NCI-H1105 treated with DMSO at 0.1 percent for 48 hours (cell line): ENCODE results near the gene SMOC1.
"Not testable (repeated sequence)": the region's sequence is repeated elsewhere in the genome, so short reads cannot be mapped to it uniquely, and the experiment has no call there.

Experiments
- DNase-seq: peaks from one replicate; lab custom pipeline; 2025; lab: John Stamatoyannopoulos, UW

The SMOC1 gene

DNA sequence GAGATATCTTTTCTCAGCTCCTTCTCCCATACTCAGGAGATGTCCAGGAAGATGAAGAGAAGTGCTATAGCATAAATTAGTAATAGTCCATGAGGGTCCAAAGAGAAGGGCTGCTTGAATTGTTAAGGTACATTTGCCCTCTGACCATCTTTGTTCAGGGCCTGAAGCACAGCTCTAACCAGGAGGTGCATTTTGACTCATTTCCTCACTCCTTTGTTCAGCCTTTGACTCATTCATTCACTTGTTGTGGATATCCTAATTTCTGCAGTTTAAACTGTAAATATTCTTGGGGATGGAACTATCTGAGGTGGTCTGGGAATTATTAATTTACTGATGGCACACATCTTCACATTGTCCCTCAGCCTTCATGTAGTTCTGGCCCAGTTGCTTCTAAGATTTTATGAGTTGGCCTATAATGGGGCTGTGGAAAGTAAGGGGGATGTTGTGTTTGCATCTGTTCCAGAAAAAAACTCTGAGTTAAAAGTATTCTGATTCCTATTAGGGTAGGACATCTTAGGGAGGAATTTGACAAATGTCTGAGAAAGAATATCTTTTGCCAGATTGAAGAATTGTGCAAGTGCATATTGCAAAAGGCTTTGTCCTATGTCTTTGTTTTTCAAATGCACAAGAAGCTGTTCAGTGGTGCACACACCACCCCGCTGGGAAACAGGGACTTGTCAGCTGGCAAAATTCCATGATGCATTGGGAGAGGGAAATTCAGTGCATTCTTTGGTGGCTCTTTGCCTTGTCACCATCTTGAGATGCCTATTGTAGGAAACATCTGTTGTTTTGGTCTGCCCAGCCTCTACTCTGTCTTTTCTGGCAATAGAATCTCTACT, 22.1 kb downstream of the SMOC1 start:
- DNase-seq, result no peak

DNA sequence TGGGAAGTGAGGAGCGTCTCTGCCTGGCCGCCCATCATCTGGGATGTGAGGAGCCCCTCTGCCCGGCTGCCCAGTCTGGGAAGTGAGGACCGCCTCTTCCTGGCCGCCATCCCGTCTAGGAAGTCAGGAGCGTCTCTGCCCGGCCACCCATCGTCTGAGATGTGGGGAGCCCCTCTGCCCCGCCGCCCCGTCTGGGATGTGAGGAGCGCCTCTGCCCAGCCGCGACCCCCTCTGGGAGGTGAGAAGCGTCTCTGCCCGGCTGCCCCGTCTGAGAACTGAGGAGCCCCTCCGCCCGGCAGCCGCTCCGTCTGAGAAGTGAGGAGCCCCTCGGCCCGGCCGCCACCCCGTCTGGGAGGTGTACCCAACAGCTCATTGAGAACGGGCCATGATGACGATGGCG, 23.8 kb downstream of the SMOC1 start:
- not testable (repeated sequence) for DNase-seq

DNA sequence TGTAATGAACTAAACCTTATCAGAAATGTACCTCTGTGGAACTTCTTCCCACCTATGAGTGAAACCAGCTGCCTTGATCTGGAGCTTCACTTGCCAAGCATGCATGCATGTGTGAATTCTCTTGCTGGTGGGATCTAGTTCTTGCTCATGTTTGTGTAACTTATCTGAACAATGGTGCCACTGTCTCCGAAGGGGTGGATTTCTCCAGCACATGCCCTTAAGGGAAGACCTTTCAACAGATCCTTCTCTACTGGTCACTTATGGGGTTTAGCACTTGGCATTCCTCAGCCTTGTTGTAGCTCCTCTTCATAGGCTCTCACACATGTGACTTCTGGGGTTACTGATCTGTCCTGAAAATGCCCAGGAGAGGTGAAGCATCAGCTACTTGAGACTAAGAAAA, 25.0 kb downstream of the SMOC1 start:
- DNase-seq, result no peak

DNA sequence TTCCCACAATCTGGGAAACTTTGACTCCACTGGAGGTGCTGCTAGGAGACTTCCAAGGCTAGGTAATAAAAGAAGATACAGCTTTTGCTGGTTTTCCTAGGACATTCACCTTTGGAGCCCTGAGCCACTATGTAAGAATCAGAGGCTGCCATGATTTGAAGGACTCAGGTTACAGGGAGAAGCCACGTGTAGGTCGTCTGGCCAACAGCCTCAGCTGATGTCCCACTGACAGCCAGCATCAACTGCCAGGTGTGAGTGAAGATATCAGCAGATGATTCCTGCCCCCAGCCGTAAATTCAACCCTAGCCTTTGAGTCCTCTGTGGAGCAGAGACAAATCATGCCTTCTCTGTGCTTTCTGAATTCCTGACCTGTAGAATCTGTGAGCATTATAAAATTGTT, 27.0 kb downstream of the SMOC1 start:
- DNase-seq, result no peak

DNA sequence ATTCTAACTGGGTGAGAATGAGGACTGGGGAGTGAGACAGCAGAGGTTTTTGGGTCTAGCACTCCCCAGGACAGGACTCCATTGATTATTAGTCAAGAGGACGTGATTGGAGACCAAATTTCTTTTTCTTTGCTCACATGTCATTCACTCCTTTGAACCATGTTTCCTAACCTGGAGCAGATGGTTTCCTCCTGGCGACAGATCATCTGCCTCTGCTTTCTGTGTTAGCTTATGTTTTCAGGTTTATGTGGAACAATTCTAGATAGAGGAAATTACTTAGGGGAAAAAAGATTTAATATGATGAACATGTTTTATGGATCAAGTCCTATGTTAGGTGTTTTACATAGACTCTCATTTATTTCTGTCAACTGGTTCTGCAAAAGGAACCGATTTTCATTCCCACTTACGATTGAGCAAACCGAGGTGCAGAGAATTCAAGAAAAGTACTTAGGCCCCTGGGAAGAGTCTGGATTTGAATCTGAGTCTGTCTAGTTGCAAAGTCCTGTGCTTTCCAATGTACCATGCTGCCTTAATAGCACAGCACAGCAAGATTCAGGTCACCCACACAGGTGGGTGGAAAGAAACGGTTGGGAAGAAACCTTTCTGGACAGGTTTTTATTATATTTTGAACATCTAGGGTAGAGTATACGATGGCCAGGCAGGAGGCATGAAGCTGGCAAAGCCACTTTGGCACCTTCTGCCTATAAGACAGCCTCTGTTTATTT, 30.8 kb downstream of the SMOC1 start:
- no peak for DNase-seq

DNA sequence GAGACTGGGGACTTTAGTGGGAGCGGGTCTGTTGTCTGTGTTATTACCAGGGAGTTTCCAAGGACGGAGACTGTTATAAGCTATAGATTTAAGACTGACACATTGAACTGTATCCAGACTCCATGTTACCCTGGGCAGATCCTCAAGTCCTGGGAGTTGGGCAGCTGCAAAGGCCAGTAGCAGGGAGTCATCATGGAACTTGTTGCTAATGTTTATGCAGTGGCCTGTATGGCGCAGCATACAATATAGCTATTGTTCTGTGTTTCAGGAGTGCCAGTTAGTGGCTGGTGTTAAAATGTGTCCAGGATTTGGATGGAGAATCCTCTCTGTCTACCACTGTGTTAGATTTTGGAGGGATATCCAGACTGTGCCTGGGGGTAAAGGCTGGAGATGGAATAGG, 31.7 kb downstream of the SMOC1 start:
- DNase-seq, result no peak

DNA sequence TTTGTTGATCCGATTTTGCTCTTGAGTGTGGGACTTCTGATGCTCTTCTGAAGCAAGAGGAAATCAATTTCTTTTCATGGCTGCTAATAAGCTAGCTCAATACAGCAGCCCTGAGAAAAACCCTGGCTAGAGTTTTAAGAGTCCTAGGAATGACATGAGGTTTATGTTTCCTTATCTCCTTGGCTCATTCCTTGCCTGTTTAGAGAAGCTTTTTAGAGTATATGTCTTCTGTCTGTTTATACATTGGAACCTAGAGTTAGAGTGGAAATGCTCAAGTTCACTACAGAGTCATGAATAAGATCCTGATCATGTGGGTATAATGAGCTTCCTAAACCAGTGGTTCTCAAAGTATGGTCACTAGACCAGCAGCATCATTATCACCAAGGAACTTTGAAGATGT, 34.5 kb downstream of the SMOC1 start:
- no peak for DNase-seq

DNA sequence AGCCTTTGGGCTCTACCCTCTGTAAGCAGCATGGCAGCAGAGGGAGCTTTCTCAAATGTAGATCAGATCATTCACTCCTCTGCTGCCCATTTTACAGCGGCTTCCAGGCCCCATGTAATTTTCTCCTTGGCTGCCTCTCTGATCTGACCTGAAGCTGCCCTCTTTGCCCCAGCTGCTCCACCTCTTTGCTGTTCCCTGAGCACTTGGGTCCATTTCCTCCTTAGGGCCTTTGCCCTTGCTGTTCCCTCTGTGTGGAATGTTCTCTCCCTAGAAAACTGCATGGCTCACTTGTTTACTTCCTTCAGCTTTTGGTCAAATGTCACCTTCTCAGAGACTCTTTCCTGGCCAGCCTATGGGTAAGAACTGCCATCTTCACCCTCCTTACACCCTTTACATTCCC, 37.2 kb downstream of the SMOC1 start:
- DNase-seq, result no peak

DNA sequence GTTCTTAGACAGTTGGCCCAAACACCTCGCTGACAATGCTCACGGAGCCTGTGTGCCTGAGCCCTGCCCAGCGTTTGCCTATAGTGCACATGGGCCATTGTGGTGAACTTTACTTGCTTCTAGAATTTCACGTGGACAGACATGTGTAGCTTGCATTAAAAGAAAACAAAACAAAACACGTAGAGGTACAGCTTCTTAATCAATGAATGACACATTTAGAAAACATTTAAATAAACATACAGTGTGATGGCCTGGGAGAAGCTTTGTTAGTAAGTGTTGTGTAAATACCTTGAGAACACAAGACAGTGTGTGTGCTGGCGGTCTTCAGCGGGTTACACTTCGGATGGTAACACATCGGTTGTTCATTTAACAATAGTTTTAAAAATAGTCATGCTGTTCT, 38.1 kb downstream of the SMOC1 start:
- no peak for DNase-seq

DNA sequence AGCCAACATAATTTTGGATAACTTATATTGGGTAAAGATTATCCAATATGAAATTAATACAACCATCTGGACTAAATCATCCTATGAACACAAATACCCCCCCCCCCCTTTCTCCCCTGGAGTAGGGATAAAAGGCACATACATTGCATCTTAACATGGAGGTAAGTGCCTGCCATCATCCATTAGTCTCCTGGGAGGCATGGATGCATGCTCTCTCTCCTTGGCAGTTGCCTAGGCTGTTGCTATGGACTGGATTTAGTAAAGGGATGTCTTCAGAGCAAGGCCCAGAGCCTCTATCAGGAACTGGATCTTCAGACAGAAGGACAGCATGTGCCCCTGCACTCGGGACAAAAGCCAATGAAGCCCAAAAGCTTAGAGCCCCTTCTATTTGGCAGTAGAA, 40.6 kb downstream of the SMOC1 start:
- DNase-seq, result no peak

DNA sequence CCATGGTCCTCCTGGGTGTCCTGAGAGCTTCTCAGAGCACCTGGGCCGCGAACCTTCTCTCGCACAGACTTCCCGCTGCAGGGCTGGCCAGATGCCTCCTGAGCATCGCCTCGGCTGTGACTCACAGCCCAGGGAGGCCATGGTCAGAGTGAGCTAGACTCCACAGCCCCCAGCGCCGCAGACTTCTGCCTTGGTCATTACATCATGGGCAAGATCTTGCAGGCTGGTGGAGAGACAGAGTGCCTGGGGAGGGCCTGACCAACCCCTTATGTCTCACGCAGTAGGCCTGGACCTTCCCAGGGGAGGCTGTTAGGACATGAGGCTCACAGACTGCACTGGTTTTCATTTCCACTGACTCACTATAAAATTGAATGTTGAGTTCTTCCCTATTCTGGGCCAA, 41.8 kb downstream of the SMOC1 start:
- no peak for DNase-seq

DNA sequence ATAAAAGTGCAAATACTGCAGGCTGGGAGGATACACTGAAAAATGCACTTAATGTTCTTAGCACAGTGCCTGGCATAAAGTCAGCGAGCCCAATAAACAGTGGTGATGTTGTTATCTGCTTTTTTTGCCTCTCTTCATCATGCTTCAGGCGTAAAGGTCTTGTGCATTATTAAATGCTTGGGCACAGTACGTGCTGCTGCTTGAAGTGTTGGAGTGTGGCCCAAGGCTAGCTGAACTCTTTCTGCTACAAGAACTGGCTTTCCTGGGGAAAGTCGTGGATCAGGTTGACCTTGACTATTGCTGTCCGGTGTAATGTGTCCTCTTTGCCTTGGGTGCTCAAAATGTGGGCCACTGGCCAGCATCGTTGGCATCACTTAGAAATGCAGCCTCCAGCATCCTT, 43.0 kb downstream of the SMOC1 start:
- no peak for DNase-seq

DNA sequence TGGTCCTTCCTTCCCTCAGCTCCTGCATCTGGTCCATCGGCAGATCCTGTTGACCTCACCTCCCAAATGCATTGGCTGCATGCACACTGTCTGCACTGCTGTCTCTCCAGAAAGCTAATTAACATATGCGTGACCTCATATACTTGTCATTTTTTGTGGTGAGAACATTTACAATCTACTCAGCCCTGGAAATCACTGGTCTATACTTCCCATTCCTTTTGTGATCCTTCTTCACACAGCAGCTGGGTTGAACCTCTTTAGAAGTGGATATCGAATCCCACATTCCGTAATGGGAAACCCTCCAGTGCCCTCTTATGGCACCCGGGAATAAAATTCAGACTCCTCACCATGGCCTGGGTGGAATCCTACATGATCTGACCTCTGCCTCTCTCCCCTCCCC, 45.0 kb downstream of the SMOC1 start:
- DNase-seq, result no peak

DNA sequence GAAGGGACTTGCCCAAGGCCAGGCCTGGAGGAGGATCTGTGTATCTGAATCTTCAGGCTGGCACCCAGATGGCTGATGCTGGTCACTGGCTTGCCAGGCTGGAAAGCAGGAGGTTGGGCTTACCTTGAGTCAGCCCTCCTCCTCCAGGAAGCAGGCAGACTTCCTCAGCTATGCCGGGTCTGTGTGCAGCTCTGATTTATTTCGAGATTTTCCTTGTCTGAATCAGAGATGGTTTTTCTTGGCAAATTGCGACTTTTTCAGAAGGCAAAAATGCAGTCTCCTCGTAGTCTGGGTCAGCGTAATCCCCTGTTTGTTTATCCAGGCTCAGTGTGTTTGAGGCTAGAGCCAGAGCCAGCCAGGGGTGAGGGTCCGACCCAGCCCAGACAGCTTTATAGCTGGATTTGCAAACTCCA, 48.9 kb downstream of the SMOC1 start:
- DNase-seq, result no peak

DNA sequence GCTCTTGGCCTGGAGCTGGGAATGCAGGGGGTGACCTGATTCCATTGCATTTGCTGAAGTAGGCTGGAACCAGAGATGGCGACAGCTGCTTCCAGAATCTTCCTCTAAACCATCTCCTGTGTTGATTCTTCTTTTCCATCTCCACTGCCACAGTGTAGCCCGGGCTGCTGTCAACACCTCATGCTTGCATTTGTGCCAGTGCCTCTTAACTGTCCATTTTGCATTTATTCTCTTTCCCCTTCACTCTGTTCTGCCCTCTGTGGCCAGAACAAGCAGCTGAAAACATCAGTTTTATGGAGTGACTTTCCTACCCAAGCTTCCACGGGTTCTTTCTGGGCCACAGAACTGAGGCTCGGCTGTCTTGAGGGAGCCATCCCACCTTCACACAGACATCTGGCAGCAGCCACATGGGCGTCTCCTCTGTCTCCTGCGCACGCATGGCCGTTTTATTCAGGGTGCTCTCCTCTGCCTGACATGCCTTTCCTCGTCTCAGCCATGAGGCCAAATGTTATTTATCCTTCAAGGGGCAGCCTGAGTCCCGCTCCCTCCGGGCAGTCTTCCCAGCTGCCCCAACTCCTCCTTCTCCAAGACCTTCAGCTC, 51.7 kb downstream of the SMOC1 start:
- DNase-seq, result no peak

DNA sequence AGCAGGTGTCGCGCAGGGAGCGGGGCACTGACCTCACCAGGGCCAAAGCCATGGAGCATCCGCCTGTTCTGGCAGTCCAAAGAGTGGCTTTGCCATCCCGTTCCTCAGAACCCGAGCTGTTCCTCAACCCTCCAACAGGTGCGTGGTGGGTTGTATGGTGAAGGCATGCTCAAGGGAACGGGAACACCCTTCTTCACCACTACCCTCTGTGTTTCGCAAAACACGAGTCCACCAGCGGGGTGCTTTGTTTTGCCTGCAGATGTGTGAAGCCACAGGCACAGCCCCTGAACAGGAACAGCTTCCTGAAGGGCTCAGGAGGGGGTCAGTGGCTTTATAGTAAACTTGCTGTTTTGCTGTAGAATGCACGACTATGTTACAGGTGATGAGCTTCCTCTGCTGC, 52.7 kb downstream of the SMOC1 start:
- no peak for DNase-seq

DNA sequence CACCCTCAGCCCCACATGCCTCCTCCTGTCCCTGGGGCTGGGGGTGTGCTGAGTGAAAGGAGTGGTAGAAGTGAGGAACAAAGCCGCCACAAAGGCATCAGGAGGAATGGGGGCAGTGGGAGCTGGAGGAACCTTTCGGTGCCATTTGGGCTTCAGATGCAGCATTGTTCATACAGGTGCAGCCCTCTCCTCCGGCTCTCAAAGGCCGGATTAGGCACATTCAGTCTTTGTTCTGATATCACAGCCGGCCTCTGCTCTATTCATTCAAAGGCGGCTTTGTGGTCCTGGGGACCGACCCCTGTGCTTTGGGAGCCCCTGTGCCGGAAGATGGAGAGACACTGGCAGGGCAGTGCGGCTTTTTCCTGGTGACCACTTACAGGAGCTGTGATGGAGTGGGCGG, 53.2 kb downstream of the SMOC1 start:
- DNase-seq, result no peak

DNA sequence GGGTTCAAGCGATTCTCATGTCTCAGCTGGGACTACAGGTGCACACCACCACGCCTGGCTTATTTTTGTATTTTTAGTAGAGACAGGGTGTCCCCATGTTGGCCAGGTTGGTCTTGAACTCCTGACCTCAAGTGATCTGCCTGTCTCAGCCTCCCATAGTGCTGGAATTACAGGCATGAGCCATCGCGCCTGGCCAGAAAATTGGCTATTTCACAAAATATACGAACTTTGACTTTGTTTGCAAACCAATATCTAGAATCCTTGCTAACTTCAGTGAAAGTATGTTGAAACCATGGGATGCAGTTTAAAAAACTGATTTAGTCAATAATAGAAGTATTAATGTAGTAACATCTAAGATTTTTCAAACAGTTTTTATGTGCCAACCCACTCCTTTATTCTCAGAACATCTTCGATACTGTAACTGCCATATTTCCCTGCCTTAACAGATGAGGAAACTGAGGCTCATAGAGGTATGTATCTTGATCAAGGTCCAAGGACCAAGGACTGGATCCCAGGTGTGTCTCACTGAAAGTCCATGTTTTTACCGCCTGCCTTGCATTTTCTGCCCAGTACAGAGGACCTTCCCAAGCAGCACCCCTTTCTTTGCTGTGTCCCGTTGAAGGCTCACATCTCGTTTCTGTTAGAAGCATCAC, 54.5 kb downstream of the SMOC1 start:
- DNase-seq, result no peak

DNA sequence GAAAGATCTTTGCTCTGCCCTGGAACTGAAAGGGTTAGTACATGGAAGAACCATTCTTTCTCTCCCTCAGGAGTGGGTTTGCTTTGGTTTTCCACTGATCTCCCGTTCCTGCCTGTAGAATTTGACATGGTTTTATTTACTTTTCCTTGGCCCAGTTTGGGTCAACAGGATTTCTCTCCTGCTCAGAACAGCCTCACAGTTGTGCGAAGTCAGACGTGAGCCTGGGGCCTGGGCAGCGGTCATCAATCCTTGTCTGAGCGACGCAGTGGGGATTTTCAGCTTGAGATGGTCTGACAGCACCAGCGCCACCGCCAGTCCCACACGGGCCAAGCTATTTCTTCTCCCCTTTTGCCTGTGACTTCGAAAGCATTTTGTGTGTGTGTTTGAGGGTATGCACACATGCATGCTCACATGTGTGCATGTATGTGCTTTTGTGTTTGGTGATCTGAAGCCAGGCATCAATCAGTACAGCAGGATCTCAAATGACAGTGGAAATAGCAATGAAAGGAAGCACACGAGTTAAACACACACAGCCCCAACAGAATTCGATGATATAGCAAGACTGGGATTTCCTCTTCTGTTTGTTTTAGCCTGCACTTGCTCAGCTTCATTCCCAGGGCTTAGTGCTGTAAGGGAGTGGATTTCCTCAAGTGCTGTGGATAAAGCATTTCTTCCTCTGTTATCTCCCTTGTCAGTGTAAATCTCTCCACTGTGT, 58.3 kb downstream of the SMOC1 start:
- DNase-seq, result no peak

DNA sequence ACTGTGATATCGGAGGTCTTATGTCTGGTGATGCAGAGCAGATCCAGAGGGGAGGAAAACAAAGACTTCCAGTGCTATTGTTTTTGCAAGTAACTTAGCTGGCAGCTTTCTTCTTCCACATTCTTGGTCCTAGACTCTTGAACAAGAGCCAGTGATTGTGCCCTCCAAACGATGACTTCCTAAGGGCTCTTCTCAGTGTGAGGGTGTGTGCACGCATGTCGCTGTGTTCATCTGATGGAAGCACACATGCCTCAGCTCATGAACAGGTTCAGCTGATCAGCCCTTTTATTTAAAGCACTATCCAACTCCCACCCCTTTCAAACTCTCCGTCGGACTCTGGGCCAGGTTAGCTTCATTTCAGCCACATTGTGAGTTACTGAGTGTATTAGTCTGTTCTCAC, 59.5 kb downstream of the SMOC1 start:
- DNase-seq, result no peak

DNA sequence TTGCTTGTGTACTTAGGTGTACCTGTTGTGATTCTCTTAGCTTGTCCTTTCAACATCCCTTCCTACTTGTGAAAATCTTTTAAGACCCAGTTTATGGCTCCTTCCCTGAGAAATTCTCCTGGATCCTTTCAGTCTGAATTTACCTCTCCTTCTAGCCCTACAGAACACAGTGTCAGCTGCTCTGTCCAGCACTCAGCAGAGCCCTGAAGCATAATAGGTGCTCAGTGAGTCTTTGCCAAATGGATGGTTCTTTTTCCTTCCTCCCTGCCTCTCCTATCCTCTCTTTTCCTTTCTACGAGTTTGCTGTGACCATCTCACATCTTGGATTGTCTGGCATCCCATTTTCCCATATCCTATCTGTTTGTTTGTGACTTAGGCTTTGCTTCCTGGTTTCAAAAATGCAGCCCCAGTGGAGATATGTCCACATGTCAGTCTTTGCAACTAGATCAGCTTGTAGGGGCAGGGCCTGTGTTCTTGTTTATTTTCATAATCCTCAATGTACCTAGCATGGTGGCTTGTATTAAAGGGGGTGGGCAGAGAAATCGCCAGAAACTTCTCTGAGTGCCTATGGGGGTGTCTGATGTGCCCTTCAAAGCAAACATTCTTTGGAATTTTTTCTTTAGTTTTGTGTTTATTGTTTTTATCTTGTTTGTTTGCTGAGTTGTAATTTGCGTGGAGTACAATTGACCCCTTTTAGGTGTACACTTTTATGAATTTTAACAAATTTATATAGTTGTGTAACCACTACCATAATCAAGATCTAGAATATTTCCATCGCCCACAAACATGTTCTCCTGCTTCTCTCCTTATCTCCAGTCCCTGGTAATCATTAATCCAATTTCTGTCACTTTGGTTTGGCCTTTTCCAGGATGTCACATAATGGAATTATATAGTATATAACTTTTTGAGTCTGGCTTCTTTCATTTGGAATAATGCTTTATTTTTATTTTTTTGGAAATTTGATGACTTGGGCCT, 62.8 kb downstream of the SMOC1 start:
- DNase-seq, result no peak
